NCI-H187 (cell line): ENCODE results near the gene MTPN.

Experiments used
- DNase-seq, 2 experiments: peaks; one replicate each; lab custom pipeline; 2025; lab: John Stamatoyannopoulos, UW

Gene MTPN, protein sequence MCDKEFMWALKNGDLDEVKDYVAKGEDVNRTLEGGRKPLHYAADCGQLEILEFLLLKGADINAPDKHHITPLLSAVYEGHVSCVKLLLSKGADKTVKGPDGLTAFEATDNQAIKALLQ

DNA sequence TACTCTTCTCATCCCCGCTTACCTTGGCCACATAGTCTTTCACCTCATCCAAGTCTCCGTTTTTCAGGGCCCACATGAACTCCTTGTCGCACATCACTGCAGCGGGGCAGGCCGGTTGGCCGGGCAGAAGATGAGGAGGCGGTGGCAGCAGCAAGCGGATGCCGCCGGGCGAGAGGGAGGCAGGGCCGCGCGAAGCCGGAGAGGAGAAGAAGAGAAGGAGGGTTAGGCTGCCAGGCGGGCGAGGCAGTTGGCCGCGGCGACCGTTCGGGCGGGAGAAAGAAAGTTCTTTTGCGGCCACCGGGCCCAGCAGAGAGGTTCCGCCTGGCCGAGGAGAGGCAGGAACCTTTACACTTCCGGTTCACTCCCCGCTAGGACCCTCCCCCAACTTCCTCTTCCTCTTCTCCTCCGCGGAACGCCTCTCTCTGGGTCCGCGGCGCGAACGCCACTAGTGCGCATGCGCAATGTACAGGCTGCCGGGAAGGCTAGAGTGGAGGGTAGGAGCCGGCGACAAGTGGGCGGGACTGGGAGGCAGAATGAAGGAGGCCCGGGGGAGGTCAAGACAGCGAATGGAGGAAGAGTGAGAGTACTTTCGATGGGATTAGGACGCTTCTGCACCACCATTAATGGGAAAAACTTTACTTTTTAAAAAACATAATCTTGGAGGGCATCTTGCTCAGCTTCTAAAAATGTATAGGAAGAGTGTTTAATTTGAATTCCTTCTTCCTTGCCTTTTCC lies at the start of gene MTPN:
TSS of gene MTPN (minus strand) at position 353 of the 735 bp plus-strand sequence. CDS start at position 94, 259 bp downstream.
- DNase-seq = peak; percentile 92 to 98

DNA sequence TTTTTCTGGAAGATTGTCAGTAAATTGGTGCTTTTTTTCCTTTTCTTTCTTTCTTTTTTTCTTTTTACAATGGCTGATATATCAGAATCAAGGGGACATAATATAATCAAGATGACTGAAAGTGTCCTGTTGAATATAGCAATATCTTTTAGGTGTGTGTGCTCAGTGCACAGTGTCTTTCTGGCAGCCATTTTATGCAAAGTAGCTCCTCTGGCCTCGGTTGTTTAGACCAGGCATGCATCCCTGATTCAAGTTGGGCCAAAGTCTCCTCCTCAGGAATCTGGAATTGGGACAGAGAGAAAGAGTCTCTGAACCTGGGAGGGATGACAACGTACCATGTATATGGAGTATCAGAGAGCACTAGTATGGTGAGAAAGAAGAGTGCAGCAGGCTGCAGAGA lies 49.0 kb upstream of the MTPN start:
- no peak for DNase-seq

DNA sequence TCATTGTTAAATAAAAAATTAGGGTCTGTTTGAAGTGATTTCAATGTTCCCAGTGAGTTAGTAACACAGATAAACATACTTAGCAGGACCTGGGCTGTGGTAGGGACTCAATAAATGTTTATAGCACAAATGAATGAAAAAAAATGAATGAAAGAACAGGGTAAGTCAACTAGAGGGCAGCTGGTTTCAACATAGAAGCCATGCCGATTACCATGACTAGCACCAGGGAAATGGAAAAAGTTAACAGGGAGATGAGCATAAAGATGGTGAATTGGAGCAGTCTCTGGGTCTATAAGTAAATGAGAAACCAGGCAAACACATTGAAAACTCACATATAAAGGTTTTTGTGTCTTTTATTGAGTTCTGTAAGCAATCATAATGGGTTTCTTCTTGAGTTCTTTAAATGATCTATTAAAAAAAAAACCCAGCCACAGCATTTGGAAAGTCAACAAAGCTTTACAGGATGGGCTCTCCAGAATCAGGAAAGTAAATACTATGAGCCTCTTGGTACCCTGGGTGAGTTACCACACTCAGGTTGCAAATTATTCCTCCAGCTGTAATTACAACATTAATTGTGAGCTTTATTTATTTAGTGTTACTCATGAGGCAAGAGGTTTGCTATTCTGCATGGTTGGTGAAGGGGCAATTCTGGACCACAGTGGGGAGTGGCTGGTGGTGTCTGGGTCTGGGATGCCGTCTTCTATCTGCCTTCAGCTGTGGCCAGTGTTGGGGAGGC lies 46.1 kb upstream of the MTPN start:
- peak; percentile 56 to 74 for DNase-seq

DNA sequence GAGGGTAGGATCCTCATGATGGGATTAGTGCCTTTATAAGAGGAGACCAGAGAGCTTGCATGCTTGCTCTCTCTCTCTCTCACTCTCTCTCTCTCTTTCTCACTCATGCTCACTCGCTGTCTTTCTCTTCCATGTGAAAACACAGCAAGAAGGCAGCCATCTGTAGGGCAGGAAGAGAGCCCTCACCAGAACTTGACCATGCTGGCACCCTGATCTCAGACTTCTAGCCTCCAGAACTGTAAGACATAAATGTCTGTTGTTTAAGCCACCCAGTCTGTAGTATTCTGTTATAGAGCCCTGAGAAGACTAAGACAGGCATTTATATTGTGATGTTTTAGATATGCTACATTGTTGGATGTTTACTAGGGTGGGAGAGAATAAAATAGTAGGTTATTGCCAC lies 43.4 kb upstream of the MTPN start:
- DNase-seq = no peak

DNA sequence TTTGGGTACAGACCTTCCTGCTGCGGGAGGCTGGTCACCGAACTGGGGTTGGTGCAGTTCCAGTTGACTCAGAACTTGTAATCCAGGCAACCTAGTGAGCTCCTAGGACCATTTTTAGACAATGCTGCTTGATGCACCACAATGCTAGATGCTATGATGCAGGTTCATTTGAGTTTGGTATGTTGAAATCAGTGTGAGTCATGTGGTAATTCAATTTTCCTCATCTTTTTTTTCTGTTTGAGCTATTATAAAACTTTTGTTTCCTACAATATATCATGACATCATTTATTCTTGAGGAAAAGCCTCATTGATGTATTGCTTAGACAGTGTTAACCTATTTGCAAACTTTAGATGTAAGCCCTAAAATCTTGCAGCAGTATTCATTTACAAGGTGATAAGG lies 40.9 kb upstream of the MTPN start:
- DNase-seq = no peak

DNA sequence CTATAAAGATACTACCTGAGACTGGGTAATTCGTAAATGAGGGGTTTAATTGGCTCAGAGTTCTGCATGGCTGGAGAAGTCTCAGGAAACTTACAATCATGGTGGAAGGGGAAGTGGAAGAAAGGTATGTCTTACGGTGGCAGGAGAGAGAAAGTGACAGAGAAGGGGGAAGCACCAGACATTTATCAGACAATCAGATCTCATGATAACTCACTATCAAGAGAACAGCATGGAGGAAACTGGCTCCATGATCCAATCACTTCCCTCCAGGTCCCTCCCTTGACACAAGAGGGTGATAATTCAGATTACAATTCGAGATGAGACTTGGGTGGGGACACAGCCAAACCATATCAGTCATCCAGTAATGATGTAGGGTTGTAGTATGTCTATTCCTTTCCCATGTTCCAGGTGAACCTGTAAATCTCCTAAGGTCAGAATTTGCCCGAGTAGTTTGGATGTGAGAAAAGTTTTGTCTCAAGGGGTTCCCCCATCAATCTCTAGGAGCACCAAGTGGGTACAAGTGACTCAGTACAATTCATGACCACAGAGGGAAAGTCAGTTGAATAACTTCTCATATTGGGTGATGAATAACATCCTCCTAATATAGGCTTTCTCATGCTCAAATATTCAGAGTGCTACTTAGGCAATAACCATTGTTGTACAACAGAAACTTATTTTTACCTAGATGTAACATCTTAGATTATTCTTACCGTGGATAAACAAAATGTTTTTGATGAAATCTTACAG lies 39.7 kb upstream of the MTPN start:
- no peak for DNase-seq

DNA sequence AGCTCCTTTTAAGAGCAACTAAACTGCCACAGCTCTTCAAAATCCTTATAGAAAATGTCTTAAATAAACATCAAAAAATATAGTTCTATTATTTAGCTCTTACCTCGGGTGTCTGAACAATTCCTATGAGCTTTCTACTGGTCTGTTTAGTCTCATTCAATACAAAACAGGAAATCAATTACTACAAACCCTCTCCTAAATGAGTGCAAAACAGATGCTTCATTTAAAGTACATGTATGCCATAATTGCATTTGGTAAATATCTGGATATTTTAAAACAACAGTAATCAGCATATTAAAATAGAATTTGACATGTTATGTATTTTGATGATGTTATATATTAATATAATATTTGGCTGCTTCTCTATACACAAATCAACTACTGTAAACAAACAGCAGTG lies 38.5 kb upstream of the MTPN start:
- DNase-seq = no peak

DNA sequence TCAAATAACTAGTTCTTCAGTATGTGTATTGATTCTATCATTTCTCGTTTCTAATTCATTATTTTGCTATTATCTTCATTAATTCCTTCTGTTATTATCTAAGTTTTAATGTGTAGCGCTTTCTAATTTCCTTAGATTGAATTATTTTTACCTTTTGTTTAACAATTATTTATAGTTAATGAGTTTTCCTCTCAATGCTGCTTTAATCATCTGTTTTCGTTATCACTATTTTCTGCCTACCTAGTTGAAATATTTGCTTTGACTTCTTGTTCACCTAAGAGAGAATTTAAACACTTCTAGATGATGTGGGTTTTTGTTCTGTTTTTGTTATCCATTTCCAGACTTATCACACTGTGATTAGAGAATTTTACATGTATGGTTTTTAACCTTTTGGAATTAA lies 37.5 kb upstream of the MTPN start:
- no peak for DNase-seq

DNA sequence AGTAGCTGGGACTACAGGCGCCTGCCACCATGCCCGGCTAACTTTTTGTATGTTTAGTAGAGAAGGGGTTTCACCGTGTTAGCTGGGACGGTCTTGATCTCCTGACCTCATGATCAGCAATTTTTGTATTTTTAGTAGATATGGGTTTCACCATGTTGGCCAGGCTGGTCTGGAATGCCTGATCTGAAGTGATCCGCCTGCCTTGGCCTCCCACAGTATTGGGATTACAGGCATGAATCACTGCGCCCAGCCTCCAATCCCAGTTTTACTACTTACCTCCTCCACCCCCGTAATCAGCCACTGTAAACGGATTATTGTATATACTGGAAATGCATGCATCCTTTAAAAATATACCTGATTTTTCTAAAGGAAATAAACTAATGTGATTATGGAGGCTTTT lies 35.1 kb upstream of the MTPN start:
- no peak for DNase-seq

DNA sequence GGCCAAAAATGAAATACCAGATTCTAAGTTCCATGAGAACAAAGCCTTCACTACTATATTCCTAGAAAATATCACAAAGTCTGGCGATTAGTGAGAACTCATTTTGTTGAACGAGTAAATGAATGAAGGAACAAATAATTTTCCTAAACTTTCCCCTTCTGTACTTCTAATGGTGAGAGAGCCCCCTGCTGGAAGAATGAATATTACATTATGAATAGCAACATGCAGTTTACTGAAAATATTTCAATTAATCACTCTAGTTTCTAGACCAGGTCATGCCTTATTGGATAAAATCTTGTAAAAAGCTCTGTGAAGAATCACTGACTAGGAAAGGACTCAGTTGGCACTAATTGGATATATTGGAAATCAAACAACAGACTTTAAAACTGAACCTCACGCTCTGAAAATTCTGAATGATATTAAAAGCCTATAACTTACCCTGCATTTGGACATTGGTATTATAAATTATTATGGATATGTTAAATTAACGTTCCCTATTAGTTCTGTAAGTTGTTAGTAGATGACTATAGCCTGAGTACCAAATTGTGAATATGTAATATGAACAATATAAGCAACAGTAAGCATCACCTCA lies 32.4 kb upstream of the MTPN start:
- DNase-seq = peak in 1 of 2 experiments; percentile 34

DNA sequence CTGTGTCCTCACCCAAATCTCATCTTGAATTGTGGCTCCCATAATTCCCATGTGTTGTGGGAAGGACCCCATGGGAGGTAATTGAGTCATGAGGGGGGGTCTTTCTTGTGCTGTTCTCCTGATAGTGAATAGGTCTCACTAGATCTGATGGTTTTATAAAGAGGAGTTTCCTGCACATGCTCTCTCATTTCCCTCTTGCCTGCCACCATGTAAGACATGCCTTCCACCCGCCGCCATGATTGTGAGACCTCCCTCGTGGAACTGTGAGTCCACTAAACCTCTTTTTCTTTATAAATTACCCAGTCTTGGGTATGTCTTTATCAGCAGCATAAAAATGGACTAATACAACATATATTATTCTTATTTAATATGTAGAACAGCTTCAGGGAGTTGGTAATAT lies 29.0 kb upstream of the MTPN start:
- no peak for DNase-seq

DNA sequence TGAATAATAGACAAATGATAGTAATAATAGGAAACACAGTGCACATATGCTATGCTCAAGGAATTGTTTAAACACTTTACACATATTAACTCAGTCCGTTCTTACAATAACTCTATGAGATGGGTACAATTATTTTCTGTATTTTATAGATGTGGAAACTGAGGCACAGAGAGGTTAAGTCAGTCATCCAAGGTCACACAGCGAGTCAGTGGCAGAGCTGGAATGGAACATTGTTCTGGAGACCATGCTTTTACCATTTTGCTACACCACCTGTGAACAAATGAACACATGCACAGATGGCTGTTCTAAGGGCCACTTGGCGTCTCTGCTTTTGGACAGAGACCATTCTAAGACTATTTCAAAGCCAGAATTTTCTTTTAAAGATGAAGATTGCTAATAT lies 26.9 kb upstream of the MTPN start:
- no peak for DNase-seq

DNA sequence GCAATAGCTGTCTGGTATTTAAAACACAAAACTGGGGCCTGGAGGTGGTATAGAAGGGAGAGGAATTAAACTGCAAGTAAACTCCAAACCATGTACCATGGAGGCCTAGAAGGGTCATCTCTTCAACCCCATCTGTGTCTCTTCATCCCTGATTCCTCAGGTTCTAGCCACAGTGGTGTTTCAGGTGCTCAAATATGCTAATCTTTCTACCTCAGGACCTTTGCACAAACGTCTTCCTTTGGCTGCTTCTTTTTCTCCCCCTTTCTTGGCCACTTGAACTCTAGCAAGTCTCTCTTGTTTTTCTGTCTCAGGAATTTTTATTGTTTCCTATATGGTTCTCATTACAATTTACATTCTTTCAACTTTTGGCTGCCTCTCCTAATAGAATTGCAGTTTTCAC lies 25.6 kb upstream of the MTPN start:
- DNase-seq = no peak

DNA sequence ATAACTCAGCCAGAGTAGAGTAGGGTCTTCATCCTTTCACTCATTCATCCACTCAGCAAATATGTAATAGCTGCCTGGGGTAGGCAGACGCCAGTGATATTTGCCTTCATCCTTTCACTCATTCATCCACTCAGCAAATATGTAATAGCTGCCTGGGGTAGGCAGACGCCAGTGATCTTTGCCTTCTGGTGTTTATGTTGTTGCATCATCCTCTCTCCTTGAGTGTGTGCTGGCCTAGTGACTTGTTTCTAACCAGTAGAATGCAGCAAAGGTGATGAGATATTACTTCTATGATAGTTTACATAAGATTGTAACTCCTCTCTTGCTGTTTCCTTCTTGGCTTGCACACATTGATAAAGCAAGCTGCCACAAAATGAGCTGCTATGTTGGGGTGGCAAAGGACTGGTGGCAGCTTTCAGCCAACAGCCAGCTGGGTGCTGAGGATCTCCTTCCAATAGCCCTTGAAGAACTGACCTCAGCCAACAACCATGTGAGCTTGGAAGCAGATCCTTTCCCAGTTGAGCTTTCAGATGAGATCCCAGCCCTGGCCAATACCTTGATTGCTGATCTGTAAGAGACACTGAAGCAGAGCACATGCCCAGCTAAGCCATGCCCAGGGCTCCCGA lies 23.2 kb upstream of the MTPN start:
- DNase-seq = no peak

DNA sequence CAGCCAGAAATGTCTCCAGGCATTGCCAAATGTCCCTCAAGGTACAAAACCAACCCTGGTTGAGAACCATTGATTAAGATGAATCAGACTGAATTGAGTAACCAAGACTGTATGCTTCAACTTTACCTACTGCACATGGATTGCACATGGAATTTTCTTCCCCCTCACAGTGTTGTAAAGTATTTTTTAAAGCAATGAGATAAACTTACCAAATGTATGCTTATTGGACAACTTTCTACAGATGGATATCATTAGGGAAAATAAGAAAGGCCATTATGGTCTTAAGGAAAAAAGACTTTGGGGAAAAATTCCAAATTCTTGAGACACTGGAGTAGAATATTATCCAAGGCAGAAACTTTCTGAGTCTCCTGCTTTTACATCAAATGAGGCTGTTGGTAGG lies 20.9 kb upstream of the MTPN start:
- no peak for DNase-seq

DNA sequence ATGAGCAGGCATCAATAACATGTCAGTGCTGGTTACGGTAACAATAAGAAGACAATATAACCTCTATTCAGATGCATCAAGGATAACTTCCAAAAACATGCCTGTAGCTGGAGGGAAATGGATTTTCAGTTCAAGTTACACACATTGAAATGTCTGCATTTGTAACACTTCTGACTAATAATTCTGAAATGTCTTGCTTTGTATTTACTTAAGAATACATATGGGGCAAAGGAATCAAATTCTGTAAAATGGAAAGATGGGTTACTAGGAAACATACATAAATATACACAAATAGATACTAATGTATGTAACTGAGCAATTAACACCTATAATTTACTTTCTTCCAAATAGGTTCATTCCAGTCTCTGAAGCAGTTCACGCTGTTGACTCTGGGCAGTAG lies 18.6 kb upstream of the MTPN start:
- DNase-seq = no peak

DNA sequence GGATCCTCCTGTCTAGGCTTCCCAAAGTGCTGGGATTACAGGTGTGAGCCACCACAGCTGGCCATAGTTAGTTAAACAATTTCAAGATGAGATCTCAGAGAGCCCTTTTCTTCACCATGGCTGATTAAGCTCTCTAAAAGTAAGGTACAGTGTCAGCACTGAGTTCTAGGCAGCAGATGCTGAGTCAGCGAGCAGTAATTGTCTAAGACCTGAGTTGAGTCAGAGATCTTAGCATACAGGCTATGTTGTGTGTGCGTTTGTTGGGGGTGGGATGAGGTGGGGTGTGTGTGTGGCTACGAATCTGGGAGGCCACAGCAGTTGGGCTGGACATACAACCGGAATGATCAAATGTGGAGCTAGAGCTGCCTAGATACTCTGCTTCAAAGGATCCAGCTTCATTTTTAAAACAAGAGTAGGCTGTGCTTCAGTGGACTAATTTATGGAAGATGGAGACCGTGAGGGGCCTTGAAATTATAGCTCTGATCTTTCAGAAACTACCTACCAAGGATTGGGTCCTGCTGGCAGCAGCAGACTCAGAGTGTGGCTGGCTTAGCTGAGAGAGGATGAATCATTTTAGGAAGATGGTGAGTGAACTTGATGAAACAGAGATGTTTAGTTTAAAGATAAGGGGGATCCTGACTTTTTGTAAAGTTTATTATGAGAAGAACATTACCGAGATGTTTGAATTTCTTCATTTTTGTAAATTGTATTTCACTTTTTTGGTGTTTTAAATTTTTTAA lies 17.5 kb upstream of the MTPN start:
- DNase-seq = no peak

DNA sequence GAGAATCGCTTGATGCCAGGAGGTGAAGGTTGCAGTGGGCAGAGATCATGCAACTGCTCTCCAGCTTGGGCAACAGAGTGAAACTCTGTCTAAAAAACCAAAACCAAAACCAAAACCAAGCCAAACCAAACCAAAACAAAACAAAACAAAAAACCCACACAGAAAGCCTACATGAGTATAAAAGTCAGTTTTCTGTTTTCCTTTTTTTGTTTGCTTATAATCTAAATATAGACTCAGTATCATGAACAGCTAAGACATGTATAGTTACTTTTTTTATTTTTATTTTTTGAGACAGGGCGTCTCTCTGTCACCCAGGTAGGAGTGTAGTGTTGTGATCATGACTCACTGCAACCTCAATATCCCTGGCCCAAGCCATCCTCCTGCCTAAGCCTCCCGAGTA lies 16.8 kb upstream of the MTPN start:
- DNase-seq = no peak

DNA sequence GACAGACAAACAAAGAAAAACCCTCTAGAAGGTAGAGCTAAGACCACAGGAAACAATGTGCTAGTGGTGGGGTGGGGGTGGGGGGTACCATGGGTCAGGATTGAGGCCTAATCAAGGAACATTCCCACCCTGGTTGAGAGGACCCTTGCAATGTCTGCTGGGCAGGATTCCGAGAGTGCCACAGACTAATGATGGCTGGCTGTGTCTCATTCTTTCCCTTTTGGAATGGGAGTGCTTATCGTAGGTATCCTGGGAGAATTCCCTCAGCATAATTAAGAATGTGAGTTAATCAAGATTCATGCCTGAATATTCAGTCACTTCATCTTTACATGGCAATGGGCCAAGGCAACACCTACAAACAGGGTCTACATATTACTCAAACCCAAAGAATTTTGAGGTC lies 14.7 kb upstream of the MTPN start:
- no peak for DNase-seq

DNA sequence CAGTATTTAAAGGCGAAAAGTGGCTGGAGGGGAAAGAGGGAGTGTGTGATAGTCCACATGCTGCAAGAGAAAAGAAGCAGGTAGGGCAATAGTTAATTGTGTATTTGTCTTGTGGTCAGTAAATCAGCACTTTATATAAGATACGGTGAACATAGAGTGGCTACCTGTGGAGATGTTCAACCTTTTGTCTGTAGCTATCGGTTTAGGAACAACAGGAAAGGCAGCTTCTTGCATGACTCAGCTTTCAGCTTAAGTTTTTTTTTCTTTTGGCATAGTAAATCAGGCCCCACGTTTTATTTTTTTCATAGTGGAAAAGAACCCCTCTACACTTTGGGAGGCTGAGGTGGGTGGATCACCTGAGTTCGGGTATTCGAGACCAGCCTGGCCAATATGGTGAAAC lies 14.2 kb upstream of the MTPN start:
- peak; percentile 11 to 26 for DNase-seq

DNA sequence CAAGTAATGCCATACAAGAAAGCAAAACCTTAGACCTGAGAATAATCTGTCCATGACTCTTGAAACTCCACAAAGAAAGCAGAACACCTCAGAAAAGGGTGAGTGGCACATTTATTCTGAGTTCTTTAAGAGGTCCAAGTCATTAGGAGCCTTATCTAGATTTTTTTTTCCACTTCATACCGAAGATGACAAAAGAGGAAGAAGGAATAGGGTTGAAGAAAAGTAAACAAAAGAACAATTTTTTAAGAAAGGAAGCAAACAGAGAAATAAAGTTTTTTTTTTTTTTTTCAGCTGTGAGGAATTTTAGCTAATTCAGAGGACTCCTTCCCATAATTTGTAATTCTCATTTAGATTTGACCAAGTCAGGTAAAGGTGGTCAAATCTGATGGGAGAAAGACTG lies 13.1 kb upstream of the MTPN start:
- DNase-seq = no peak
